GM13976 (cell line): Measurements from ENCODE around the gene GH1.
"Not testable (repeated sequence)": the region's sequence is repeated elsewhere in the genome, so short reads cannot be mapped to it uniquely, and the experiment has no call there.

Experiments used
- DNase-seq: peaks from one replicate; pipeline ENCODE4 v3.0.0; 2012; ENCODE audit warnings: low spot score
- in situ Hi-C: fragments of 300-500 bp; cut with MboI; formaldehyde crosslinking; loops from one replicate; pipeline ENCODE4 v1.12.0; 2022; ENCODE audit warnings: low sequenced_read_pairs, mixed read lengths, inconsistent platforms; ENCODE audit not compliant: unreplicated experiment
- TF ChIP-seq, protein P1 (sequence below): IDR thresholded peaks from 2 replicates; pipeline ENCODE4 v1.5.1; 2012; ENCODE audit warnings: borderline replicate concordance, mild to moderate bottlenecking; ENCODE audit not compliant: insufficient read depth; ENCODE audit errors: extremely low read depth, missing control alignments, control extremely low read depth

Gene GH1

DNA sequence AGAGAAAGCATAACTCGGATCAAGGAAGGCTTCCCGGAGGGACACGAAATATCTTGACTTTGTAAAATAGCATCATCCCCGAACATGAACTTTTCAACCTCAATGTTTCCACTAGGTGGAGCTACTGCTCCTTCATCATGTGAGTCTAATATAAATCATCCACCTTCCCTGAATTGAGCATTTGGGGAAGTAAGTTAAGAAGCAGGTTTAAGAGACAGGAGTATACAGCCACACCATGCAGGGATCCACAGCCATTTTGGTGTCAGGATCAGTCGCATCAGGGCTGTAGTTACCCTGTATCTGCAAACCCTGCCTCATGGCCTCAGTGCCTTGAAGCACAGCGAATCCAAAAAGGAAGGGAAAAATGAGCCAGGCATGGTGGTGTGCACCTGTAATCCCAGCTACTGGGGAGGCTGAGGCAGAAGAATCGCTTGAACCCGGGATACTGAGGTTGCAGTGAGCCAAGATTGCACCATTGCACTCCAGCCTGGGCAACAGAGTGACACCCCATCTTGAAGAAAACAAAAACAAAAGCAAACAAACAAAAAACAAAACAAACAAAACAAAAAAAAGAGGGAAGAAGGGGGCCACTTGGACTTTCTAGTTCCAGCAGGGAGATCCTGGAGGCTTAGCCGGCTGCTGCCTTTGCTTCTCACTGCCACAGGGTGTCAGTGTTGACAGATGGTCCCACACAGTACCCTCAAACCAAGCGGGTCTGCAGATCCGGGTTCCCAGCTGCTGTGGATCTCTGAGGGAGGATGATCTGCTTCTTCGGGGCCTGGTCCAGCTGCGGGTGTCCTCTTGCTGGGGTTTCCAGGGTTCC, 29.4 kb downstream of the GH1 start:
- DNase-seq, in situ Hi-C loops: not testable (repeated sequence)
- TF ChIP-seq, protein P1, sequence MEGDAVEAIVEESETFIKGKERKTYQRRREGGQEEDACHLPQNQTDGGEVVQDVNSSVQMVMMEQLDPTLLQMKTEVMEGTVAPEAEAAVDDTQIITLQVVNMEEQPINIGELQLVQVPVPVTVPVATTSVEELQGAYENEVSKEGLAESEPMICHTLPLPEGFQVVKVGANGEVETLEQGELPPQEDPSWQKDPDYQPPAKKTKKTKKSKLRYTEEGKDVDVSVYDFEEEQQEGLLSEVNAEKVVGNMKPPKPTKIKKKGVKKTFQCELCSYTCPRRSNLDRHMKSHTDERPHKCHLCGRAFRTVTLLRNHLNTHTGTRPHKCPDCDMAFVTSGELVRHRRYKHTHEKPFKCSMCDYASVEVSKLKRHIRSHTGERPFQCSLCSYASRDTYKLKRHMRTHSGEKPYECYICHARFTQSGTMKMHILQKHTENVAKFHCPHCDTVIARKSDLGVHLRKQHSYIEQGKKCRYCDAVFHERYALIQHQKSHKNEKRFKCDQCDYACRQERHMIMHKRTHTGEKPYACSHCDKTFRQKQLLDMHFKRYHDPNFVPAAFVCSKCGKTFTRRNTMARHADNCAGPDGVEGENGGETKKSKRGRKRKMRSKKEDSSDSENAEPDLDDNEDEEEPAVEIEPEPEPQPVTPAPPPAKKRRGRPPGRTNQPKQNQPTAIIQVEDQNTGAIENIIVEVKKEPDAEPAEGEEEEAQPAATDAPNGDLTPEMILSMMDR = peak; percentile 43

DNA sequence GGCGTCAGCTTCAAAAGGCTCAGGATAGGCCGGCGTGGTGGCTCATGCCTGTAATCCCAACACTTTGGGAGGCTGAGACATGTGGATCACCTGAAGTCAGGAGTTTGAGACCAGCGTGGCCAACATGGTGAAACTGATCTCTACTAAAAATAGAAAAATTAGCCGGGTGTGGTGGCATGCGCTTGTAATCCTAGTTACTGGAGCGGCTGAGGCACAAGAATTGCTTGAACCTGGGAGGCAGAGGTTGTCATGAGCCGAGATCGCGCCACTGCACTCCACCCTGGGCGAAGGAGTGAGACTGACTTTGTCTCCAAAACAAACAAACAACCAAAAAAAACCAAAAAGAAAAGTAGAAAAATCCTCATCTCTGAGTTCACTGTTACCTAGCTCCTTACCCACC, 33.5 kb downstream of the GH1 start:
- in situ Hi-C loops, DNase-seq: not testable (repeated sequence)

DNA sequence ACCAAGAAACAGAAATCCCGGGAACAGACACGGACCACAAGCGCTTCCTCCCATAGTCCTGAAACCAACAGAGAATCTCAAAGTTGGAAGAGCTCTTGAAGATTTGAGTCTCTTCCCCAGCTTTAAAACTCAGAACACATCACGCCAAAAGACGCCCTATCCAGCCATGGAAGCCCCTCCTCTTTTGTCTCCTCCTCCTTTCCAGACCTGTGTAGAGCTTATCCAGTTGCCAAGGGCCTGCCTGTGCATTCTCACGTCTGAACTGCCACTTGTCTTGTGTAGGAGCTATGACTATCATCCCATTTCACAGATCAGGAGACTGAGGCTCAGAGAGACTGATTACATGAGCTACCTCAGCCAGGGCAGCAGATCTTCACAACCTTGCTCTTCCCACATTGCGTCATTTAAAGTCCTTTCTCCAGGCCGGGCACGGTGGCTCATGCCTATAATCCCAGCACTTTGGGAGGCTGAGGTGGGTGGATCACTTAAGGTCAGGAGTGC, 36.0 kb downstream of the GH1 start:
- in situ Hi-C loops, DNase-seq: not testable (repeated sequence)

DNA sequence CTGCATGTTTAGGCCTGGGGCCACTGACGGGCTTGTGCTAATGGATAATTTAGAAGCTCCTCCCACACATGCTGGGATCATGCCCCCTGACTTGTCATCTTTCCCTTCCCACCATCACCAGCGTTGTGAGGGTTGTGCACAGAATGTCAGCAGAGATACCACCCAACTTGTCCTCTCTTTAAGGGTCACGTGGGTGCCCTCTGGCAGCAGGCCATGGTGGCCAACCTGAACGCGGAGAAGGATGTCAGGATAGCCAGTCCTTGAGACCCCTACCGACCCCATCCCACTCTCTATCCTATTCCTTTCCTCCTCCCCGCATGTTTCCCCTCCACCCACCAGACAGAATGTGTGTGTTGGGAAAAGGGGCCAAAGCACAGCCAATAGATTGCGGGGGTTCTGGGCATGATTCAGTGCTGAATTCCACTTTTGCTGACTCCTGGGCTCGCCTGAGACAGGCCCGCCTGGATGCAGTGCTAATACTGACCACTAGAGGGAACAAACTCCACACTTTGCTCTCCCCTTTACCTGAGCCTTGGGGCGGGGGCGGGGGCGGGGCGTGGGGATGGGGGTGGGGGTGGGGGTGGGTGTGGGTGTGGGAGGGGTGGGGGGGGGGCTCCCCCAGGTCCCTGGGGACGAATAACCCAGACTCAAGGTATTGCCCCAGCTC, 36.6 kb downstream of the GH1 start, which contains the start of gene GH2:
TSS of gene GH2 (minus strand) at position 10 of the 667 bp plus-strand sequence. CDS start 143 bp downstream, outside the sequence.
- in situ Hi-C loops = no loop called here
- TF ChIP-seq, protein P1 = peak; percentile 73
- peak; percentile 86 for DNase-seq

DNA sequence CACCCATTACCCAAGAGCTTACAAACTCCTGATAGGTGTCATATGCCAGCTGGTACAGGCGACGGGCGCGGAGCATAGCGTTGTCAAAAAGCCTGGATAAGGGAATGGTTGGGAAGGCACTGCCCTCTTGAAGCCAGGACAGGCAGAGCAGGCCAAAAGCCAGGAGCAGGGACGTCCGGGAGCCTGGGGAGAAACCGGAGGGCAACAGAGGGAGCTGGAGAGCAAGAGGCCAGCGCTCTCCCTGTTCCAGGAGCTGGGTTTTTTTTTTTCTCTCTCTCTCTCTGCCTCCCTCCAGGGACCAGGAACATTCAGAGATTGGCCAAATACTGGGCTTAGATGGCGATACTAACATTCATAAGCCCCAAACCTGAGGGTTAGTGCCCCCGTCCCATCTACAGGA, 37.3 kb downstream of the GH1 start:
- DNase-seq, in situ Hi-C loops: not testable (repeated sequence)

DNA sequence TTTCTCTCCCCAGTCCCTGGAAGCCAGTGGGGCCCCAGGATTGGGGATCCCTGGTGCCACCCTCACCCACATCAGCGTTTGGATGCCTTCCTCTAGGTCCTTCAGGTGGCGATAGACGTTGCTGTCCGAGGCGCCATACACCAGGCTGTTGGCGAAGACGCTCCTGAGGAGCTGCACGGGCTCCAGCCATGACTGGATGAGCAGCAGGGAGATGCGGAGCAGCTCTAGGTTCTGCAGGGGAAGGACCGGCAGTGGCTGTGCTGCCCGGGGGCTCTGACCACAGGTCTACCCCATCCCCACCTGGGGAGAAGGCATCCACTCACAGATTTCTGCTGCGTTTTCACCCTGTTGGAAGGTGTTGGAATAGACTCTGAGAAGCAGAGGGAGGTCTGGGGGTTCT, 37.9 kb downstream of the GH1 start:
- TF ChIP-seq, protein P1 = no peak
- in situ Hi-C loops = no loop called here

DNA sequence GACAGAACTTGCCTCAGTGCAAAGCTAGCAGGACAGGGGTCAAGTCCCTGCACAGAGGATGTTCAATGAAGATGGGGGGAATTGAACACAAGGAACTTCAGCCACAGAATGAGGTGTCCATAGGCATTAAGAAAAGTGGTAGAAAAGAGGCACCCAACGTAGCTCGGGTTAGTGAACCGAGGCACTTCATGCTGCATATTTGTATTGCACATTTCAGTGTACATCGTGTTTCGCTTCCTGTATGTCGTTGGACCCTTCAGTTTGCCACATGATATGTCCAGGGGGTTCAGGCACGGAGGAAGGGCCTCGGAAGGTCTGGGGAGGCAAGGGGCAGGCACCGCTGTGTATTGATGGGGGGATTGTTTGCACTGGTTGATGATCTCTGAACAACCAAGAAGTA, 40.2 kb downstream of the GH1 start:
- in situ Hi-C loops = not testable (repeated sequence)

More for the DNA sequence above, 37.9 kb downstream of the GH1 start:
- no peak for DNase-seq

DNA sequence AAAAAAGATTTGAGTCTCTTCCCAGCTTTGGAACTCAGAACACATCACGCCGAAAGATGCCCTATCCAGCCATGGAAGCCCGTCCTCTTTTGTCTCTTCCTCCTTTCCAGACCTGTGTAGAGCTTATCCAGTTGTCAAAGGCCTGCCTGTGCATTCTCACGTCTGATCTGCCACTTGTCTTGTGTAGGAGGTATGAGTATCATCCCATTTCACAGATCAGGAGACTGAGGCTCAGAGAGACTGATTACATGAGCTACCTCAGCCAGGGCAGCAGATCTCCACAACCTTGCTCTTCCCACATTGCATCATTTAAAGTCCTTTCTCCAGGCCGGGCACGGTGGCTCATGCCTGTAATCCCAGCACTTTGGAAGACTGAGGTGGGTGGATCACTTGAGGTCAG, 43.9 kb downstream of the GH1 start:
- in situ Hi-C loops, DNase-seq: not testable (repeated sequence)

More for the DNA sequence above, 40.2 kb downstream of the GH1 start:
- DNase-seq = not testable (repeated sequence)

DNA sequence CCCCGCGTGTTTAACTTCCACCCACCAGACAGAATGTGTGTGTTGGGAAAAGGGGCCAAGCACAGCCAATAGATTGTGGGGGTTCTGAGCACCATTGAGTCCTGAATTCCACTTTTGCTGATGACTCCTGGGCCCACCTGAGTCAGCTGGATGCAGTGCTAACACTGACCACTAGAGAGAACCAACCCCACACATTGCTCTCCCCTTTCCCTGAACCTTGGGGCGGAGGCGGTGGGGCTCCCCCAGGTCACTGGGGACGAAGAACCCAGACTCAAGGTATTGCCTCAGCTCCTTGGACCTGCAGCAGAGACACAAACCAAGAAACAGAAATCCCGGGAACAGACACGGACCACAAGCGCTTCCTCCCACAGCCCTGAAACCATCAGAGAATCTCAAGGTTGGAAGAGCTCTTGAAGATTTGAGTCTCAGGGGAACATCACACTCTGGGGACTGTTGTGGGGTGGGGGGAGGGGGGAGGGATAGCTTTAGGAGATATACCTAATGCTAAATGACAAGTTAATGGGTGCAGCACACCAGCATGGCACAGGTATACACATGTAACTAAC, 44.5 kb downstream of the GH1 start:
- in situ Hi-C loops, DNase-seq: not testable (repeated sequence)

DNA sequence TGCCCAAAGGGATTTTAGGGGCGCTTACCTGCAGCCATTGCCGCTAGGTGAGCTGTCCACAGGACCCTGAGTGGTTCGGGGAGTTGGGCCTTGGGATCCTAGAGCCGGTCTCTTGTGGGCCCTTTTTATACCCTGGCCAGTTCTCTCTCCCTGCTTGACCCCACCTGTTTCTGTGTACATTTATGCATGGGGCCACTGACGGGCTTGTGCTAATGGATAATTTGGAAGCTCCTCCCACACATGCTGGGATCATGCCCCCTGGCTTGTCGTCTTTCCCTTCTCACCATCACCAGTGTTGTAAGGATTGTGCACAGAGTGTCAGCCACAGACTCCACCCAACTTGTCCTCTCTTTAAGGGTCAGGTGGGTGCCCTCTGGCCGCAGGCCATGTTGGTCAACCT, 45.1 kb downstream of the GH1 start, which contains the start of gene CSH2:
TSS of gene CSH2 (minus strand) at position 101 of the 400 bp plus-strand sequence. CDS start at position 38, 63 bp downstream.
- in situ Hi-C loops, DNase-seq: not testable (repeated sequence)

DNA sequence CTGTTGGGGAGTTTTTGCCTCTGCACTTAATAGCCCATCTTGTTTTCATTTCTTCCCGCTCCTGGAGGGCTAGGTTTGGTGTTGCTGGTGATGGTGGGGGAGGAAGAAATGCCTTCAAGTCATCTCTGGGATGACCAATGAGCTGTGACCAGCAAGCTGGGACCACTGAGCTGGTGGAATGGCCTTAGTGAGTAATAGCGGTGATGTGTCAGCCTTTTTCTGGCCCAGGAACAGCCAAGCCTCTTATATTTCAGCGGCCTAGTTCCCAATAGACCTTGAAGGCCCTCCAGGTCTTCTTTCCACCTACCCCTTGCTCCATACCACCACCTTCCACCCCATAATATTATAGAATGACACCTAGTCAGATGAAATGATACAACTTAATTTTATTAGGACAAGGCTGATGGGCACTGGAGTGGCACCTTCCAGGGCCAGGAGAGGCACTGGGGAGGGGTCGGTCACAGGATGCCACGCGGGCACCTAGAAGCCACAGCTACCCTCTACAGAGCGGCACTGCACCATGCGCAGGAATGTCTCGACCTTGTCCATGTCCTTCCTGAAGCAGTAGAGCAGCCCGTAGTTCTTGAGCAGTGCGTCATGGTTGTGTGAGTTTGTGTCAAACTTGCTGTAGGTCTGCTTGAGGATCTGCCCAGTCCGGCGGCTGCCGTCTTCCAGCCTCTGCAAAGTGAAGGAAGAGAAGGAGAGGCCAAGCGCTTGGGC, 46.8 kb downstream of the GH1 start:
- in situ Hi-C loops, DNase-seq: not testable (repeated sequence)

DNA sequence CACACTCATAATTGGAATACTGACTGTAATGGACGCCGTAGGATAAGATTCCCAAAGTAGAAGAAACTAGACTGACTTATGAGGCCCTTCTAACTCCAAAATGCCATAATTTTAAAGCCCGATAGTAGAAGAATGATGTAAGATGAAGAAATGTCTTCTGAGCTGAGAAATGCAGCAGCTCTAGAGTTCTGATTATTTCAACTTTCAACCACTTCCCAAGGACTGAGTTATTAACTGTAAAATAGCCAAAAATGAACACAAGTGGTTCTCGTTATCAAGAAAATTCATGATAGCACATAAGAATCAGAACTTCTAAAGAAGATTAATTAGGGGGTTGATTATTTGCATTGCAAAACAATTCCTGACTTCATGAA, 48.4 kb downstream of the GH1 start:
- in situ Hi-C loops, DNase-seq: not testable (repeated sequence)

DNA sequence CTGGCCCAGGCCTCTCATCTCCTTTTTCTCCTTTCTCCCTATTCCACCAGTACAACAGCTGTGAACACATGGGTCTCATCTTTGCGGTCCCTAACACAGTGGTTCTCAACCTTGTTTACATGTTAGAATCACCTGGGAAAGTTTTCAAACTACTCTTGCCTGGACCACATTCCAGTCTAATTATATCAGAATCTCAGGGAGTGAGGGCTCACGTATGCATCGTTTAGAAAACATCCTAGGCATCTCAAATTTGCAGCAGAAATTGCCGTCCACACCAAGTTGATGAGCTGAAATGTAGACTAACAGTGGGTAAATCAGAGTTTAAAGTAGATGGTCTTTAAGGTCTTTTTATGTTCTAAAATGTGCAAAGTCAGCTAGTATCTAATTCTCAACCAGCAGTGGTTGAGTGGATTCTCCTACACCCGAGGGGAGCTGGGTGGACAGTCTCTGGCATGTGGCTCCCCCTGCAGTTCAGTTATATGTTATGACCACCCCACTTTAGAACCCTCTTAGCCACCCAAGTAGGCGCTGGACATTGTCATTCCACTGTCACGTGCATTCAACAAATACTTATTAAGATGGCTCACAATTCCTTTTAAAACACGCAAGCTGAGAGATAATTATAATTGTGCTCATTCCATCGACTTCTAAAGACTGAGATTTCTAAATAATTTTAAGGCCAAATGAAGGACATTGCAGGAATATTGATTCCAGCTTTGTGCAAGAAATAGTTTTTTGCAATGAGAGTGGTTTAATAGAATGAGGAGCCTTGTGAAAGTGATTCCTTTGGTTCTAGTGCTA, 48.9 kb downstream of the GH1 start:
- DNase-seq, in situ Hi-C loops: not testable (repeated sequence)
